NT2/D1 (cell line): ENCODE data around the gene ZNF292.

Source experiments
- SUZ12 ChIP-seq: IDR thresholded peaks from 2 replicates; pipeline ENCODE4 v1.6.1; 2011; ENCODE audit not compliant: insufficient read length, insufficient read depth; ENCODE audit errors: extremely low read depth
- YY1 ChIP-seq: IDR thresholded peaks from 2 replicates; pipeline ENCODE4 v1.6.1; 2011; ENCODE audit not compliant: insufficient read length, insufficient read depth
- ZNF274 ChIP-seq: IDR thresholded peaks from 2 replicates; pipeline ENCODE4 v1.6.1; 2011; ENCODE audit warnings: mild to moderate bottlenecking, low read depth, low read length

GRCh38 chr6:87127737-87128136, 27.6 kb upstream of the ZNF292 start:
- TF ChIP-seq ZNF274, result no peak
- TF ChIP-seq SUZ12, result no peak
- no peak for TF ChIP-seq YY1
